K562 (cell line): Measurements from ENCODE around the gene PRR35. TPM values are rescaled to one million over a fixed set of nuclear protein-coding genes. Genes with fewer than 3 reads are reported as not detected.

Experiments
- ATAC-seq: fragments of 200-7000 bp; cut with Tn5 transposase; 3 replicates; pipeline ENCODE4 v1.9.1; 2020; ENCODE audit warnings: moderate library complexity
- BruUV-seq: library from RNA; stranded (reverse); fragments of 400-500 nt; replicated peaks from 2 replicates; lab custom pipeline; 2021; lab: Mats Ljungman, UMichigan
- CTCF ChIA-PET: fragments of 300-600 bp; formaldehyde crosslinking; extraction: SDS; loops from one replicate; lab custom pipeline; 2021; ENCODE audit warnings: low intra/inter-chr PET ratio; lab: Yijun Ruan, JAX
- POLR2A ChIA-PET: fragments of 300-600, 350-650 bp; sonication (Branson Sonifier 250); formaldehyde crosslinking; extraction: SDS; loops from one replicate; lab custom pipeline; 2021; ENCODE audit warnings: antibody characterized with exemption, inconsistent platforms; lab: Yijun Ruan, JAX
- DNase-seq, 4 experiments: peaks; one replicate each; pipeline versions ENCODE4 v3.0.0 to v3.0.0-alpha.2; 2011 to 2018; ENCODE audit warnings: low spot score in 3 of 4, mixed read lengths in 3 of 4; ENCODE audit errors: extremely low read depth in 1 of 4
- FAIRE-seq: peaks from 2 replicates; lab custom pipeline; 2011; peaks lifted over from hg19 to GRCh38; lab: Jason Lieb, UNC
- H2AFZ ChIP-seq: 2 replicates; pipeline ENCODE4 v1.6.0; 2011; ENCODE audit warnings: low read depth, low read length, control low read depth, inconsistent platforms
- H3K27ac ChIP-seq: fragments of 200-600 bp; 3 replicates; pipeline ENCODE4 v1.8.0; 2011; ENCODE audit warnings: low read depth, mild to moderate bottlenecking, control low read depth, inconsistent platforms, low read length, moderate library complexity, mixed read lengths; ENCODE audit errors: extremely low read depth
- H3K27me3 ChIP-seq, 2 experiments: fragments of 300-600 bp in 1 of 2; 2 replicates in 1 of 2; 3 replicates in 1 of 2; pipeline versions ENCODE4 v1.6.0 to v1.8.0; 2011; ENCODE audit warnings: inconsistent platforms in 2 of 2, low read length in 2 of 2, mild to moderate bottlenecking in 1 of 2, mixed read lengths in 1 of 2, moderate library complexity in 1 of 2; ENCODE audit not compliant: control insufficient read depth in 2 of 2, insufficient read depth in 2 of 2
- H3K36me3 ChIP-seq: fragments of 300-600 bp; 3 replicates; pipeline ENCODE4 v1.8.0; 2011; ENCODE audit warnings: mild to moderate bottlenecking, low read length, inconsistent platforms; ENCODE audit not compliant: control insufficient read depth, insufficient read depth
- H3K4me1 ChIP-seq, 2 experiments: fragments of 200-600 bp in 1 of 2; replicated peaks in 1 of 2; 2 replicates in 1 of 2; 3 replicates in 1 of 2; pipeline versions ENCODE4 v1.5.1 to v1.8.0; 2011; ENCODE audit warnings: inconsistent platforms in 2 of 2, low read length in 2 of 2, mild to moderate bottlenecking in 1 of 2, mixed read lengths in 1 of 2, moderate library complexity in 1 of 2; ENCODE audit not compliant: control insufficient read depth in 2 of 2, insufficient read depth in 2 of 2
- H3K4me2 ChIP-seq: 2 replicates; pipeline ENCODE4 v1.6.1; 2011; ENCODE audit warnings: low read length, control low read depth, inconsistent platforms, mixed read lengths; ENCODE audit not compliant: insufficient read depth
- H3K4me3 ChIP-seq: fragments of 200-600 bp; sonication (generic), shearing (Covaris generic); 2 replicates; pipeline ENCODE4 v1.5.1; 2016; ENCODE audit warnings: control low read depth, inconsistent platforms
- H3K79me2 ChIP-seq: fragments of 200-600 bp; 3 replicates; pipeline ENCODE4 v1.8.0; 2011; ENCODE audit warnings: low read length, inconsistent platforms; ENCODE audit not compliant: control insufficient read depth, insufficient read depth
- H3K9ac ChIP-seq, 2 experiments: 2 replicates each; pipeline versions ENCODE4 v1.6.0 to v1.6.1; 2011; ENCODE audit warnings: low read depth in 2 of 2, low read length in 2 of 2, control low read depth in 1 of 2, inconsistent platforms in 1 of 2, mild to moderate bottlenecking in 1 of 2, mixed read lengths in 1 of 2; ENCODE audit not compliant: insufficient read depth in 1 of 2
- H3K9me1 ChIP-seq: one replicate; pipeline ENCODE4 v1.6.0; 2011; ENCODE audit warnings: inconsistent platforms, mild to moderate bottlenecking, low read length, moderate library complexity; ENCODE audit not compliant: control insufficient read depth, insufficient read depth
- H3K9me3 ChIP-seq: replicated peaks from 2 replicates; pipeline ENCODE4 v1.5.1; 2011; ENCODE audit warnings: low read depth, low read length, inconsistent platforms; ENCODE audit not compliant: control insufficient read depth, insufficient read depth
- H4K20me1 ChIP-seq: replicated peaks from 2 replicates; pipeline ENCODE4 v1.6.1; 2011; ENCODE audit warnings: low read length, inconsistent platforms, mixed read lengths; ENCODE audit not compliant: control insufficient read depth, insufficient read depth
- BHLHE40 ChIP-seq: IDR thresholded peaks from 2 replicates; pipeline ENCODE4 v1.6.1; 2011; ENCODE audit warnings: low read length, improper control_type of control experiment
- DNMT1 ChIP-seq: fragments of 450-650 bp; IDR thresholded peaks from 2 replicates; pipeline ENCODE4 v1.6.1; 2016; ENCODE audit warnings: antibody characterized with exemption, mild to moderate bottlenecking
- ETV6 ChIP-seq, 3 experiments: fragments of 150-350 bp in 1 of 3; sonication (generic) in 1 of 3; formaldehyde crosslinking in 1 of 3; IDR thresholded peaks; 2 replicates each; pipeline versions ENCODE4 v1.6.1 to v1.8.0; 2014 to 2022; ENCODE audit warnings: borderline replicate concordance in 2 of 3, low read depth in 2 of 3, antibody characterized with exemption in 1 of 3, low read length in 1 of 3, mild to moderate bottlenecking in 1 of 3, missing genetic modification reagents in 1 of 3
- FOSL1 ChIP-seq: fragments of 200-800 bp; sonication (Bioruptor generic); conservative IDR thresholded peaks from 2 replicates; pipeline ENCODE4 v1.6.1; 2016; ENCODE audit warnings: missing genetic modification characterization, missing compliant biosample characterization
- FOXA3 ChIP-seq, 2 experiments: fragments of 450-650 bp in 1 of 2; sonication (generic) in 1 of 2; formaldehyde crosslinking; IDR thresholded peaks in 1 of 2; conservative IDR thresholded peaks in 1 of 2; 2 replicates each; pipeline versions ENCODE4 v1.4.0 to v1.8.0; 2020 to 2022; ENCODE audit warnings: mild to moderate bottlenecking in 2 of 2, missing genetic modification reagents in 1 of 2
- NFIC ChIP-seq: fragments of 450-650 bp; IDR thresholded peaks from 2 replicates; pipeline ENCODE4 v1.6.1; 2017; ENCODE audit warnings: mild to moderate bottlenecking, inconsistent platforms
- SIX5 ChIP-seq, 2 experiments: IDR thresholded peaks; 2 replicates each; pipeline ENCODE4 v1.6.1; 2011; ENCODE audit warnings: low read length in 2 of 2, borderline replicate concordance in 1 of 2, low read depth in 1 of 2, mild to moderate bottlenecking in 1 of 2, moderate library complexity in 1 of 2; ENCODE audit not compliant: insufficient read depth in 1 of 2
- ZEB2 ChIP-seq: fragments of 450-650 bp; IDR thresholded peaks from 2 replicates; pipeline ENCODE4 v1.6.1; 2016
- ZNF263 ChIP-seq: sonication (generic); formaldehyde crosslinking; IDR thresholded peaks from 2 replicates; pipeline ENCODE4 v1.8.0; 2022; ENCODE audit warnings: mild to moderate bottlenecking, missing genetic modification reagents, borderline replicate concordance
- ZNF3 ChIP-seq: fragments of 250-450 bp; sonication (Bioruptor Pico); IDR thresholded peaks from 2 replicates; pipeline ENCODE4 v1.5.0; 2021; ENCODE audit warnings: mild to moderate bottlenecking, moderate library complexity
- ZNF507 ChIP-seq: conservative IDR thresholded peaks from 2 replicates; pipeline ENCODE4 v1.6.1; 2017; ENCODE audit warnings: missing genetic modification characterization, missing compliant biosample characterization
- WGBS: fragments of 100-300 bp; shearing (Covaris generic); methylation state at CpG from one replicate; pipeline ENCODE4 v1.1.6; 2016; ENCODE audit warnings: low coverage, mixed read lengths; ENCODE audit not compliant: insufficient coverage; ENCODE audit errors: missing lambda C conversion rate; 5-methylcytosine and 5-hydroxymethylcytosine counted together
- in situ Hi-C: fragments of 300-500 bp; cut with MboI; formaldehyde crosslinking; loops from 4 replicates; pipeline ENCODE4 v1.15.0; 2018; ENCODE audit warnings: inconsistent platforms, mixed read lengths
- intact Hi-C: fragments of 100-400 bp; cut with micrococcal nuclease; formaldehyde crosslinking; loops from 2 replicates; pipeline ENCODE4 v1.14.2; 2022
- polyA plus RNA-seq, 8 experiments: library from polyadenylated mRNA; depleted of rRNA in 4 of 8; stranded (reverse) in 5 of 8; unstranded in 3 of 8; fragments of >200 nt; fragmentation: Nextera tagmentation in 2 of 8; fragmentation: Illumina TruSeq in 1 of 8; extraction: Ambion mirVana in 2 of 8; extraction: Trizol in 1 of 8; gene quantifications; 2 replicates each; pipeline versions ENCODE4 v1.2.1 to v1.2.3, GENCODE V29; 2011 to 2014; ENCODE audit warnings: inconsistent platforms in 1 of 8, missing spikeins in 1 of 8
- total RNA-seq, 7 experiments: library from RNA; depleted of rRNA in 6 of 7; stranded (reverse); fragments of >200 nt in 6 of 7; fragmentation: Illumina TruSeq in 2 of 7; extraction: Trizol in 2 of 7; gene quantifications; 2 replicates each; pipeline versions ENCODE4 v1.2.1 to v1.2.3, GENCODE V29; 2011 to 2021; ENCODE audit warnings: low replicate concordance in 1 of 7
- TF ChIP-seq, protein P1 (sequence below): fragments of 250-450 bp; sonication (Bioruptor Pico); IDR thresholded peaks from 2 replicates; pipeline ENCODE4 v1.8.0; 2022; ENCODE audit warnings: inconsistent platforms
- TF ChIP-seq, protein P2 (sequence below): sonication (generic); formaldehyde crosslinking; IDR thresholded peaks from 2 replicates; pipeline ENCODE4 v1.8.1; 2023; ENCODE audit warnings: mild to moderate bottlenecking, missing genetic modification reagents
- TF ChIP-seq, protein P3 (sequence below): fragments of 450-650 bp; IDR thresholded peaks from 2 replicates; pipeline ENCODE4 v1.6.1; 2016; ENCODE audit warnings: antibody characterized with exemption

Gene PRR35
- total and polyA plus RNA-seq, 9 of the 15 experiments (the other 6 are each of a cell fraction or from before 2014, with no cell fraction given), result 0.17 to 0.45 (median 0.21) TPM; not detected in 5

DNA sequence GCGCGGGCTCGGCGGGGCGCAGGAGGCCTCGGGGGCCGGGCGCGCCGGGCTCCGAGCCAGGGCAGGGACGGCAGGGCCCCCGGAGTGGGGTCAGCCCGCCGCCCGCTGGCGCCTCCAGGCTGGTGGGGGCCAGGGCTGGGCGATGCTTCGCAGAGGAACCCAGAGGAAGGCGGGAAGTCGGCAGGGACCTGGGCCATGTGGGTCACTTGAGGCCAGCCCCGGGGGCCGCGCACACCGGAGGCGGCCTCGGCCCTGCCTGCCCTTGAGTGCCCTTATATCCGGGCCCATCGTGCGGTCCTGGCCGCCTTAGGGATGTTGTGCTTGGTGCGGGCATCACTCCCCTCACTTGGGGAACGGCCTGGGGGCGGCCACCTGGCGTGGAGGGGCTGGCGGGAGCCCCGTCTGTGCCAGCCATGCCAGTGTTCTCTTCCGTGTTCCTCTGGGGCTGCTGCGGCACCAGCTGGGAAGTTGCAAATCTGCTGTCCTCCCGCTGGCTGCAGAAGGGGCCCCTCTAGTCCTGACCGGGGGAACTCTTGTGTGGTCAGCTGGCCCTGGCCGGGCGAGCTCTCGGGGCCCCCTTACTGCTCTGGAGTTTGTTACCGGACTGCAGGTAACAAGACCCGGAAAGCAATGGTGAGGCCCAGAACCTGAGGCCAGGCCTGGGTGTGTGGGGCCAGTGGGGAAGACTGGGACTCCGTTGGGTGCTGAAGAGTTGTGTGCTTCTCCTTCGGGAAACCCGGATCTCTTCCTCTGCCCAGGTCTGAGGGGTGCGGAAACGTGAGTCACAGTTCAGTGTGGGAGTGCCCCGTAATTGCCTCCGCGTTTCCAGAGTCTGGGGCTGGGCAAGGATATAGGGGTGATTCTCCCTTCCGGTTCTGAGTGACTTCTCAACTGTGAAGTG, 31.8 kb upstream of the PRR35 start:
- H3K27ac ChIP-seq, result peak overlapping the region; percentile 89
- H3K9me1 ChIP-seq, result peaks cover 13% of the 10 kb centered on the region
- no peak overlapping the region for H2AFZ ChIP-seq
- H3K9me3 ChIP-seq, result no peaks in the 10 kb centered on the region
- intact Hi-C loops, result loop anchor here (5.0 kb wide), 1 partner anchor 39 kb away; the partner anchor contains the start of genes NHLRC4 and PIGQ
- H3K27me3 ChIP-seq, result no peaks in the 10 kb centered on the region
- BruUV-seq, result TSS peak; percentile 47
- H3K9ac ChIP-seq, result peak overlapping the region; percentile 92 to 95
- peaks cover 27 to 73% of the 10 kb centered on the region in 2 experiments for H3K4me1 ChIP-seq
- H3K4me3 ChIP-seq, result peak overlapping the region; percentile 68
- FAIRE-seq (peak; percentile 78), ATAC-seq (peak; percentile 16), DNase-seq (peak; percentile 39 to 79 (median 62))
- WGBS, result under 1% methylated on average over 38 of the region's 55 CpGs
- ChIA-PET POLR2A (interaction anchor here (0.7 to 1.1 kb wide), 3 partner anchors 16 to 293 kb away, joined by 3 read pairs; partner anchors contain the start of gene FAM234A), CTCF (interaction anchor here (0.6 kb wide), 1 partner anchor 161 kb away, joined by 3 read pairs; no protein-coding TSS in a partner anchor)
- peaks cover 15% of the 10 kb centered on the region for H4K20me1 ChIP-seq
- H3K79me2 ChIP-seq, result peaks cover 83% of the 10 kb centered on the region
- H3K36me3 ChIP-seq, result peaks cover 27% of the 10 kb centered on the region; the same call in 2 of the 3 replicates
- peak overlapping the region; percentile 90 for H3K4me2 ChIP-seq
- in situ Hi-C loops, result no loop called here
- TF ChIP-seq NFIC, result peak; percentile 23; the same call in 1 of the 2 replicates
- peak in 1 of 2 experiments; percentile 89; a peak in 3 of 4 replicates for TF ChIP-seq ETV6 (IDR thresholded peaks at IDR 0.05; ENCODE audit: borderline replicate concordance in 1 of 2, low read depth in 2 of 2, low read length in 1 of 2)
- no peak for TF ChIP-seq ETV6 (CRISPR knock-in tag; IDR thresholded peaks at IDR 0.05; ENCODE audit: borderline replicate concordance)
- TF ChIP-seq ZNF263 (CRISPR knock-in tag), result peak; percentile 60; the same call in 1 of the 2 replicates
- TF ChIP-seq DNMT1, result no peak
- TF ChIP-seq FOSL1, result peak; percentile 89
- TF ChIP-seq ZNF3 (CRISPR knock-in tag), result no peak
- no peak for TF ChIP-seq SIX5 (IDR thresholded peaks at IDR 0.05; ENCODE audit: borderline replicate concordance in 1 of 2, insufficient read depth in 1 of 2, low read depth in 1 of 2, low read length in 2 of 2)
- peak; percentile 79 for TF ChIP-seq BHLHE40
- TF ChIP-seq, protein P1, sequence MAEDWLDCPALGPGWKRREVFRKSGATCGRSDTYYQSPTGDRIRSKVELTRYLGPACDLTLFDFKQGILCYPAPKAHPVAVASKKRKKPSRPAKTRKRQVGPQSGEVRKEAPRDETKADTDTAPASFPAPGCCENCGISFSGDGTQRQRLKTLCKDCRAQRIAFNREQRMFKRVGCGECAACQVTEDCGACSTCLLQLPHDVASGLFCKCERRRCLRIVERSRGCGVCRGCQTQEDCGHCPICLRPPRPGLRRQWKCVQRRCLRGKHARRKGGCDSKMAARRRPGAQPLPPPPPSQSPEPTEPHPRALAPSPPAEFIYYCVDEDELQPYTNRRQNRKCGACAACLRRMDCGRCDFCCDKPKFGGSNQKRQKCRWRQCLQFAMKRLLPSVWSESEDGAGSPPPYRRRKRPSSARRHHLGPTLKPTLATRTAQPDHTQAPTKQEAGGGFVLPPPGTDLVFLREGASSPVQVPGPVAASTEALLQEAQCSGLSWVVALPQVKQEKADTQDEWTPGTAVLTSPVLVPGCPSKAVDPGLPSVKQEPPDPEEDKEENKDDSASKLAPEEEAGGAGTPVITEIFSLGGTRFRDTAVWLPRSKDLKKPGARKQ (CRISPR knock-in tag), result no peak
- peak in 1 of 2 experiments; percentile 63; a peak in 1 of 4 replicates for TF ChIP-seq FOXA3 (CRISPR knock-in tag; conservative IDR thresholded peaks at IDR 0.05 in 1 of 2, IDR thresholded peaks at IDR 0.05 in 1 of 2)
- TF ChIP-seq, protein P2, sequence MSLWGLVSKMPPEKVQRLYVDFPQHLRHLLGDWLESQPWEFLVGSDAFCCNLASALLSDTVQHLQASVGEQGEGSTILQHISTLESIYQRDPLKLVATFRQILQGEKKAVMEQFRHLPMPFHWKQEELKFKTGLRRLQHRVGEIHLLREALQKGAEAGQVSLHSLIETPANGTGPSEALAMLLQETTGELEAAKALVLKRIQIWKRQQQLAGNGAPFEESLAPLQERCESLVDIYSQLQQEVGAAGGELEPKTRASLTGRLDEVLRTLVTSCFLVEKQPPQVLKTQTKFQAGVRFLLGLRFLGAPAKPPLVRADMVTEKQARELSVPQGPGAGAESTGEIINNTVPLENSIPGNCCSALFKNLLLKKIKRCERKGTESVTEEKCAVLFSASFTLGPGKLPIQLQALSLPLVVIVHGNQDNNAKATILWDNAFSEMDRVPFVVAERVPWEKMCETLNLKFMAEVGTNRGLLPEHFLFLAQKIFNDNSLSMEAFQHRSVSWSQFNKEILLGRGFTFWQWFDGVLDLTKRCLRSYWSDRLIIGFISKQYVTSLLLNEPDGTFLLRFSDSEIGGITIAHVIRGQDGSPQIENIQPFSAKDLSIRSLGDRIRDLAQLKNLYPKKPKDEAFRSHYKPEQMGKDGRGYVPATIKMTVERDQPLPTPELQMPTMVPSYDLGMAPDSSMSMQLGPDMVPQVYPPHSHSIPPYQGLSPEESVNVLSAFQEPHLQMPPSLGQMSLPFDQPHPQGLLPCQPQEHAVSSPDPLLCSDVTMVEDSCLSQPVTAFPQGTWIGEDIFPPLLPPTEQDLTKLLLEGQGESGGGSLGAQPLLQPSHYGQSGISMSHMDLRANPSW (CRISPR knock-in tag), result no peak
- TF ChIP-seq, protein P3, sequence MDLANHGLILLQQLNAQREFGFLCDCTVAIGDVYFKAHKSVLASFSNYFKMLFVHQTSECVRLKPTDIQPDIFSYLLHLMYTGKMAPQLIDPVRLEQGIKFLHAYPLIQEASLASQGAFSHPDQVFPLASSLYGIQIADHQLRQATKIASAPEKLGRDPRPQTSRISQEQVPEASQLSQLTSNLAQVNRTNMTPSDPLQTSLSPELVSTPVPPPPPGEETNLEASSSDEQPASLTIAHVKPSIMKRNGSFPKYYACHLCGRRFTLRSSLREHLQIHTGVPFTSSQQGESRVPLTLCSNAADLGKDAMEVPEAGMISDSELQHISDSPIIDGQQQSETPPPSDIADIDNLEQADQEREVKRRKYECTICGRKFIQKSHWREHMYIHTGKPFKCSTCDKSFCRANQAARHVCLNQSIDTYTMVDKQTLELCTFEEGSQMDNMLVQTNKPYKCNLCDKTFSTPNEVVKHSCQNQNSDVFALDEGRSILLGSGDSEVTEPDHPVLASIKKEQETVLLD, result no peak
- no peak for TF ChIP-seq ZEB2
- TF ChIP-seq ZNF507, result no peak
